ENCODE data around the gene SPECC1.
"Not testable (repeated sequence)": the region's sequence is repeated elsewhere in the genome, so short reads cannot be mapped to it uniquely, and the experiment has no call there.

SPECC1 gene

GRCh38 chr17:20097330-20097729 lies 88.2 kb downstream of the SPECC1 start:
- no peak for DNase-seq

GRCh38 chr17:20098314-20098713 lies 89.2 kb downstream of the SPECC1 start:
- DNase-seq, result no peak

- DNase-seq, result not testable (repeated sequence)
Observed at GRCh38 chr17:20100806-20101205, 91.6 kb downstream of the SPECC1 start.

GRCh38 chr17:20103454-20104446 lies 94.6 kb downstream of the SPECC1 start:
- DNase-seq, result peak; percentile 17

- DNase-seq, result no peak
Observed at GRCh38 chr17:20105539-20106280, 96.6 kb downstream of the SPECC1 start.

- DNase-seq, result not testable (repeated sequence)
Observed at GRCh38 chr17:20106446-20106845, 97.3 kb downstream of the SPECC1 start.

- DNase-seq, result no peak
Observed at GRCh38 chr17:20109076-20109475, 99.9 kb downstream of the SPECC1 start.

- no peak for DNase-seq
Observed at GRCh38 chr17:20111538-20111937, 102.4 kb downstream of the SPECC1 start.

GRCh38 chr17:20114466-20114865 lies 105.3 kb downstream of the SPECC1 start:
- no peak for DNase-seq

- peak; percentile 88 for DNase-seq
Observed at GRCh38 chr17:20116683-20117309, 107.6 kb downstream of the SPECC1 start.

GRCh38 chr17:20118280-20118679 lies 109.1 kb downstream of the SPECC1 start:
- no peak for DNase-seq

GRCh38 chr17:20120836-20121235 lies 111.7 kb downstream of the SPECC1 start:
- DNase-seq, result peak; percentile 28

- peak; percentile 77 for DNase-seq
Observed at GRCh38 chr17:20121359-20122253, 112.4 kb downstream of the SPECC1 start.

GRCh38 chr17:20122254-20122879 lies 113.2 kb downstream of the SPECC1 start:
- DNase-seq, result no peak

GRCh38 chr17:20123209-20123608 lies 114.0 kb downstream of the SPECC1 start:
- no peak for DNase-seq

- DNase-seq, result no peak
Observed at GRCh38 chr17:20125724-20126123, 116.6 kb downstream of the SPECC1 start.

GRCh38 chr17:20127360-20128035 lies 118.3 kb downstream of the SPECC1 start:
- peak; percentile 49 for DNase-seq

- DNase-seq, result no peak
Observed at GRCh38 chr17:20128036-20128667, 119.0 kb downstream of the SPECC1 start.

- DNase-seq, result no peak
Observed at GRCh38 chr17:20133517-20133916, 124.4 kb downstream of the SPECC1 start.

- peak; percentile 11 for DNase-seq
Observed at GRCh38 chr17:20141198-20141972, 132.2 kb downstream of the SPECC1 start.
